Uterus (tissue), 4 donors: ENCODE data around the gene ZNF639. TPM values are rescaled to one million over a fixed set of nuclear protein-coding genes. Genes with fewer than 3 reads are reported as not detected.

Source experiments
- DNase-seq, 2 donors: peaks; one replicate each; pipeline ENCODE4 v3.0.0-alpha.2; 2019 to 2020
- H3K27ac ChIP-seq, 2 donors: fragments of 200-600 bp; sonication (generic); 1 replicate in 1 of 2; 2 replicates in 1 of 2; pipeline ENCODE4 v1.5.1; 2016 to 2018
- H3K27me3 ChIP-seq, 2 donors: fragments of 200-600 bp; sonication (generic); one replicate each; pipeline ENCODE4 v1.5.1; 2018 to 2019; ENCODE audit warnings: control low read depth in 1 of 2
- H3K36me3 ChIP-seq, 2 donors: fragments of 200-600 bp; sonication (generic); one replicate each; pipeline ENCODE4 v1.5.1; 2019; ENCODE audit warnings: control low read depth in 1 of 2
- H3K4me1 ChIP-seq, 2 donors: fragments of 200-600 bp; sonication (generic); one replicate each; pipeline ENCODE4 v1.5.1; 2018 to 2019; ENCODE audit warnings: control low read depth in 1 of 2
- H3K4me3 ChIP-seq, 2 donors: fragments of 200-600 bp; sonication (generic); 1 replicate in 1 of 2; 2 replicates in 1 of 2; pipeline ENCODE4 v1.5.1; 2018 to 2019; ENCODE audit warnings: mild to moderate bottlenecking in 1 of 2
- H3K9me3 ChIP-seq, 2 donors: fragments of 200-600 bp; sonication (generic); one replicate each; pipeline ENCODE4 v1.5.1; 2019; ENCODE audit warnings: control low read depth in 1 of 2
- POLR2A ChIP-seq, 2 donors: fragments of 450-650 bp; IDR thresholded peaks; one replicate each; pipeline ENCODE4 v1.6.1; 2016; ENCODE audit warnings: antibody characterized with exemption in 2 of 2, mild to moderate bottlenecking in 1 of 2, moderate library complexity in 1 of 2
- intact Hi-C: fragments of 100-400 bp; cut with DNase I; formaldehyde crosslinking; loops from one replicate; pipeline ENCODE4 v1.15.1; 2023; ENCODE audit warnings: low total_unique reads
- total RNA-seq, 4 donors: library from RNA; depleted of rRNA in 3 of 4; stranded (reverse); fragments of >200 nt in 3 of 4; gene quantifications; one replicate each; pipeline versions ENCODE4 v1.1.0 to v1.2.4, GENCODE V29; 2014 to 2023
- TF ChIP-seq, protein P1 (sequence below), 4 experiments: fragments of 200-600 bp in 2 of 4; fragments of 450-650 bp in 2 of 4; sonication (generic) in 2 of 4; IDR thresholded peaks; one replicate each; pipeline ENCODE4 v1.5.1; 2016 to 2019; ENCODE audit warnings: antibody characterized with exemption in 4 of 4, mild to moderate bottlenecking in 2 of 4, moderate library complexity in 1 of 4
- donor health status: DM: yes; HTN: yes; CAD: no.

Gene ZNF639
- total RNA-seq, 4 donors from 2014 or later, result 53.0 to 92.6 (median 65.6) TPM

DNA sequence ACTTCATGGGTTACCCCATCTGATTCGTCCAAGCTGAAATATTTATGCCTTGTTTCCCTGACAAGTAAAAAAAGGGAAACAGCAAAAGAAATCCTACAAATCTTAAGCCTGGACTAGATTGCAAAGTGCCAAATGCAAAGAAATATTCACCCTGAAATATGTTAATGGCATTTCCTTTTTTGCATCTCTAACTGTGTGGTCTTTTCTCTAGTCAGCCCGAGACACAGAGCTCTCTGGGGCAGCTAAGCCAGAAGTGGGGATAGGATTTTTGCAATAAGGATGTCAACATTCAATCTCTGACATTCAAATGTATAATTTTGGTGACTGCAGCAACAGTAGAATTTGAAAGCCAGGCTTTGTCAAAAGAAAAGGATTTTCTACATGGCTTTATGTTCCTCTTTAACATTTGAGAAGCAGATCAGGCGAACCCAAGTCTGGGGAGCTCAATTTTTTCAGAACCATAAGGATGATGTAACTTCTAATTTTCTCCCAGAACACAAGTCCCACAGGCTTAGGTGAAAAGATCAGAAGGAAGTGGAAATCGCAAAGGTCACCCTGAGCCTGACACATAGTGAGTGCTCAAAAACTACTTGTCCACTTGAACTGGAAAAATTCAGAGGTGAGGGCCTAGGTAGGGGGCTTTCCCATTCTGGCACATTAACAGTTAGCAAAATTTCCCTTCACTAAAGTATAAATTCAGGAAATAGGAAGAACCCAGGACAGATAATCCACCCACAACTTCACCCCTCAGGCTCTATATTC, 43.7 kb upstream of the ZNF639 start:
- Histone ChIP-seq H3K4me1 (no peaks in the 10 kb centered on the region), H3K27ac (no peak overlapping the region), H3K36me3 (no peaks in the 10 kb centered on the region), H3K9me3 (no peaks in the 10 kb centered on the region), H3K4me3 (no peak overlapping the region), H3K27me3 (no peaks in the 10 kb centered on the region)
- DNase-seq, result no peak
- TF ChIP-seq, protein P1, sequence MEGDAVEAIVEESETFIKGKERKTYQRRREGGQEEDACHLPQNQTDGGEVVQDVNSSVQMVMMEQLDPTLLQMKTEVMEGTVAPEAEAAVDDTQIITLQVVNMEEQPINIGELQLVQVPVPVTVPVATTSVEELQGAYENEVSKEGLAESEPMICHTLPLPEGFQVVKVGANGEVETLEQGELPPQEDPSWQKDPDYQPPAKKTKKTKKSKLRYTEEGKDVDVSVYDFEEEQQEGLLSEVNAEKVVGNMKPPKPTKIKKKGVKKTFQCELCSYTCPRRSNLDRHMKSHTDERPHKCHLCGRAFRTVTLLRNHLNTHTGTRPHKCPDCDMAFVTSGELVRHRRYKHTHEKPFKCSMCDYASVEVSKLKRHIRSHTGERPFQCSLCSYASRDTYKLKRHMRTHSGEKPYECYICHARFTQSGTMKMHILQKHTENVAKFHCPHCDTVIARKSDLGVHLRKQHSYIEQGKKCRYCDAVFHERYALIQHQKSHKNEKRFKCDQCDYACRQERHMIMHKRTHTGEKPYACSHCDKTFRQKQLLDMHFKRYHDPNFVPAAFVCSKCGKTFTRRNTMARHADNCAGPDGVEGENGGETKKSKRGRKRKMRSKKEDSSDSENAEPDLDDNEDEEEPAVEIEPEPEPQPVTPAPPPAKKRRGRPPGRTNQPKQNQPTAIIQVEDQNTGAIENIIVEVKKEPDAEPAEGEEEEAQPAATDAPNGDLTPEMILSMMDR (IDR thresholded peaks at IDR 0.05), result no peak
- no peak for TF ChIP-seq POLR2A (IDR thresholded peaks at IDR 0.05)
- intact Hi-C loops, result no loop called here

DNA sequence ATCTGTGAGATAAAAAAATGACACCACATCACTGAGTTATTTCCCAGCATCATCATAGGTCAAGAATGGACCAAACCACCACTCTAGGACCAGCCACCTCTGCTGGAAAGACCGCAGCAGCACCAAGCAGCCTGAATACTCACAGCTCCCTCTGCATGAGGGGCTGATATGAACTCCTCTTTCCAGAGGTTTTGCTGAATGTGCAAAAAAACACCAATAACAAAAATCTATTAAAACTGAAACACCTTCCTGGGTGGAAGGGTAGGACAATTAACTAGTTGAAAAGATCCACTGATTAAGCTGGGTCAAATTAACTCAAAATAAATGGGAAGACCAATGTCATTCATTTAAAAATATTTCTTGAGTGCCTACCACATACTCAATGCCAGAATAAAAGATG, 43.0 kb upstream of the ZNF639 start:
- no peaks in the 10 kb centered on the region for H3K36me3 ChIP-seq
- no peak overlapping the region for H3K27ac ChIP-seq
- no peak for DNase-seq
- no peak overlapping the region for H3K4me3 ChIP-seq
- intact Hi-C loops, result no loop called here
- H3K4me1 ChIP-seq, result no peaks in the 10 kb centered on the region
- H3K27me3 ChIP-seq, result no peaks in the 10 kb centered on the region
- no peak for TF ChIP-seq POLR2A (IDR thresholded peaks at IDR 0.05)
- TF ChIP-seq, protein P1 (IDR thresholded peaks at IDR 0.05), result no peak
- H3K9me3 ChIP-seq, result no peaks in the 10 kb centered on the region

DNA sequence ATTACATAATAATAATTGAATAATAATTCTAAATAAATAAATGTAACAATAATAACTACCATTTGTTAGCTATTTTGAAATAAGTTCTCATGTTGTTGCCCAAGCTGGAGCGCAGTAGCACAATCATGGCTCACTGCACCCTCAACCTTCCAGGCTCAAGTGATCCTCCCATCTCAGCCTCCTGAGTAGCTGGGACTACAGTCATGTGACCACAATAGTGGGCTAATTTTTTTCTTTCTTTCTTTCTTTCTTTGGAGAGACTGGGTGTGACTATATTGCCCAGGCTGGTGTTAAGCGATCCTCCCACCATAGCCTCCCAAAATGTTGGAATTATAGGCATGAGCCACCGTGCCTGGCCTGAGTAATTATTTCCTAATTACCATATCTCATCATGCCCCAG, 41.0 kb upstream of the ZNF639 start:
- intact Hi-C loops, result no loop called here
- H3K27me3 ChIP-seq, result no peaks in the 10 kb centered on the region
- H3K9me3 ChIP-seq, result no peaks in the 10 kb centered on the region
- no peak overlapping the region for H3K27ac ChIP-seq
- H3K36me3 ChIP-seq, result no peaks in the 10 kb centered on the region
- H3K4me3 ChIP-seq, result no peak overlapping the region
- DNase-seq, result no peak
- H3K4me1 ChIP-seq, result no peaks in the 10 kb centered on the region
- TF ChIP-seq, protein P1 (IDR thresholded peaks at IDR 0.05), result no peak
- no peak for TF ChIP-seq POLR2A (IDR thresholded peaks at IDR 0.05)

DNA sequence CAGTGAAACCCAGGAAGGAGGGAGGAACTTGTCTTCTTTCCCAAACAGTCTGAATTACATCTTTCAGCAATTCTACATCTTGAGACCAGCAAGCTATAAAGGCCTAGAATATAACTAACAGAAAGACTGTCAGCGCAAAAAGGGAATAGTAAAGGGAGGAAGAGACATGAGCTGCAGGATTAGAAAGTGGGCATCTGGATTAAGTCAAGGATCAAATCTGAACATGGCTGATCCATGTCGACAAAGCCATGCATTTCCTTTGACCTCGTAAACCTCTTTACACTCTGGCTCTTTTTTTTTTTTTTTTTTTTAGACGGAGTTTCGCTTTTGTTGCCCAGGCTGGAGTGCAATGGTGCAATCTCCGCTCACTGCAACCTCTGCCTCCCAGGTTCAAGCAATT, 36.5 kb upstream of the ZNF639 start:
- Histone ChIP-seq H3K36me3 (no peaks in the 10 kb centered on the region), H3K27ac (no peak overlapping the region), H3K4me1 (no peaks in the 10 kb centered on the region), H3K27me3 (no peaks in the 10 kb centered on the region), H3K4me3 (no peak overlapping the region), H3K9me3 (no peaks in the 10 kb centered on the region)
- no peak for DNase-seq
- TF ChIP-seq, protein P1 (IDR thresholded peaks at IDR 0.05), result no peak
- no peak for TF ChIP-seq POLR2A (IDR thresholded peaks at IDR 0.05)
- intact Hi-C loops, result no loop called here

DNA sequence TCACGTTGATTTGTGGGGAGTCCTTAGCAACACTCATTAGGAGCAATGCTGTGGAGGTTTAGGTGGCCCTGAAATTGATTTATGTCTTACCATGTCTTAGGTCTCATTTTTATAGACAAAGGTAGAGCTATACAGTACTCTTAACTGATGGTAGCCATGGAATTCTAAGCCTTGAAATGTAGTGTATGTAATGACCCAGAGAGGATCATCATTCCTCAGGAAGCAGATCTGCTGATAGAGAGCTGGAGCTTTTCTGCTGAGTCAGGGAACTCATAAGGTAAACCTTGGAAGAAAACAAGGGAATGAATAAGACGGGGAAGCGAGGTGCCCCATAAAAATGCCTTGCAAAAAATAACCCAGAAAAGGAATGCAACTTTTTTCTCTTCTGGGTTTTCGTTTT, 34.0 kb upstream of the ZNF639 start:
- intact Hi-C loops, result no loop called here
- no peaks in the 10 kb centered on the region for H3K27me3 ChIP-seq
- TF ChIP-seq POLR2A (IDR thresholded peaks at IDR 0.05), result no peak
- TF ChIP-seq, protein P1 (IDR thresholded peaks at IDR 0.05), result no peak
- no peak for DNase-seq
- no peaks in the 10 kb centered on the region for H3K9me3 ChIP-seq
- H3K4me3 ChIP-seq, result no peak overlapping the region
- H3K27ac ChIP-seq, result no peak overlapping the region
- no peaks in the 10 kb centered on the region for H3K36me3 ChIP-seq
- no peaks in the 10 kb centered on the region for H3K4me1 ChIP-seq
